H9 (cell line): ENCODE data around the gene TMA7. TPM values are rescaled to one million over a fixed set of nuclear protein-coding genes. Genes with fewer than 3 reads are reported as not detected.

Experiments used
- DNase-seq: peaks from one replicate; pipeline ENCODE4 v3.0.0-alpha.2; 2017
- H2AFZ ChIP-seq: one replicate; pipeline ENCODE4 v1.6.1; 2013; ENCODE audit warnings: mild to moderate bottlenecking, low read length, control low read depth, moderate library complexity
- H2AK5ac ChIP-seq: 2 replicates; pipeline ENCODE4 v1.6.1; 2013; ENCODE audit warnings: low read length, control low read depth, mixed read lengths; ENCODE audit not compliant: insufficient read length
- H2BK120ac ChIP-seq: one replicate; pipeline ENCODE4 v1.6.1; 2013; ENCODE audit warnings: low read depth, mild to moderate bottlenecking, low read length, control low read depth, inconsistent platforms; ENCODE audit not compliant: poor library complexity, severe bottlenecking
- H2BK12ac ChIP-seq: 2 replicates; pipeline ENCODE4 v1.6.1; 2013; ENCODE audit warnings: low read length, control low read depth, mixed read lengths, low read depth; ENCODE audit not compliant: insufficient read length
- H2BK15ac ChIP-seq: 2 replicates; pipeline ENCODE4 v1.6.1; 2013; ENCODE audit warnings: low read depth, low read length, control low read depth
- H2BK20ac ChIP-seq: one replicate; pipeline ENCODE4 v1.6.1; 2013; ENCODE audit warnings: low read depth, mild to moderate bottlenecking, low read length, control low read depth, inconsistent platforms; ENCODE audit not compliant: poor library complexity, severe bottlenecking
- H2BK5ac ChIP-seq: 2 replicates; pipeline ENCODE4 v1.6.1; 2013; ENCODE audit warnings: low read length, control low read depth, mixed read lengths; ENCODE audit not compliant: insufficient read length
- H3K14ac ChIP-seq: 2 replicates; pipeline ENCODE4 v1.6.1; 2013; ENCODE audit warnings: low read length, control low read depth; ENCODE audit not compliant: insufficient read depth
- H3K18ac ChIP-seq: 2 replicates; pipeline ENCODE4 v1.6.1; 2013; ENCODE audit warnings: low read depth, mild to moderate bottlenecking, mixed read lengths, low read length, control low read depth; ENCODE audit not compliant: insufficient read length
- H3K23ac ChIP-seq: 2 replicates; pipeline ENCODE4 v1.6.1; 2013; ENCODE audit warnings: low read length, control low read depth, mixed read lengths, low read depth; ENCODE audit not compliant: insufficient read length
- H3K23me2 ChIP-seq: 2 replicates; pipeline ENCODE4 v1.6.1; 2013; ENCODE audit warnings: low read depth, mild to moderate bottlenecking, mixed read lengths, low read length, control low read depth; ENCODE audit not compliant: insufficient read length, poor library complexity, severe bottlenecking
- H3K27ac ChIP-seq: 2 replicates; pipeline ENCODE4 v1.5.1; 2013; ENCODE audit warnings: low read length, control low read depth, mixed read lengths, low read depth; ENCODE audit not compliant: insufficient read length
- H3K27me3 ChIP-seq: 2 replicates; pipeline ENCODE4 v1.6.1; 2013; ENCODE audit warnings: low read length, control low read depth, inconsistent platforms; ENCODE audit not compliant: insufficient read depth
- H3K4ac ChIP-seq: 2 replicates; pipeline ENCODE4 v1.6.1; 2013; ENCODE audit warnings: low read depth, mild to moderate bottlenecking, control low read depth, inconsistent platforms, low read length, moderate library complexity
- H3K4me1 ChIP-seq: 2 replicates; pipeline ENCODE4 v1.6.1; 2013; ENCODE audit warnings: low read length, control low read depth, inconsistent platforms; ENCODE audit not compliant: insufficient read depth
- H3K4me2 ChIP-seq: 2 replicates; pipeline ENCODE4 v1.6.1; 2013; ENCODE audit warnings: low read length, control low read depth, mixed read lengths; ENCODE audit not compliant: insufficient read length, insufficient read depth
- H3K56ac ChIP-seq: 2 replicates; pipeline ENCODE4 v1.6.1; 2013; ENCODE audit warnings: low read depth, mild to moderate bottlenecking, mixed read lengths, low read length, control low read depth; ENCODE audit not compliant: insufficient read length
- H3K79me1 ChIP-seq: 2 replicates; pipeline ENCODE4 v1.6.1; 2013; ENCODE audit warnings: low read depth, mild to moderate bottlenecking, moderate library complexity, low read length, control low read depth, inconsistent platforms; ENCODE audit not compliant: insufficient read depth, poor library complexity, severe bottlenecking
- H3K79me2 ChIP-seq: 2 replicates; pipeline ENCODE4 v1.6.1; 2013; ENCODE audit warnings: low read length, control low read depth, inconsistent platforms; ENCODE audit not compliant: insufficient read depth
- H3K9ac ChIP-seq: 2 replicates; pipeline ENCODE4 v1.6.1; 2013; ENCODE audit warnings: low read length, control low read depth, mixed read lengths; ENCODE audit not compliant: insufficient read length; ENCODE audit errors: extremely low read depth
- H3K9me3 ChIP-seq: one replicate; pipeline ENCODE4 v1.6.1; 2013; ENCODE audit warnings: low read depth, low read length, inconsistent platforms; ENCODE audit not compliant: control insufficient read depth
- H3T11ph ChIP-seq: one replicate; pipeline ENCODE4 v1.6.1; 2013; ENCODE audit warnings: mild to moderate bottlenecking, low read length, control low read depth, inconsistent platforms
- H4K20me1 ChIP-seq: one replicate; pipeline ENCODE4 v1.6.1; 2013; ENCODE audit not compliant: control insufficient read depth, insufficient read length, insufficient read depth
- H4K5ac ChIP-seq: 2 replicates; pipeline ENCODE4 v1.6.1; 2013; ENCODE audit warnings: low read depth, mild to moderate bottlenecking, mixed read lengths, low read length, control low read depth; ENCODE audit not compliant: insufficient read length
- H4K8ac ChIP-seq: replicated peaks from 2 replicates; pipeline ENCODE4 v1.6.1; 2013; ENCODE audit warnings: low read length, control low read depth, mixed read lengths, low read depth; ENCODE audit not compliant: insufficient read length
- H4K91ac ChIP-seq: 2 replicates; pipeline ENCODE4 v1.6.1; 2013; ENCODE audit warnings: low read depth, mild to moderate bottlenecking, moderate library complexity, mixed read lengths, low read length, control low read depth; ENCODE audit not compliant: insufficient read length
- H3K27ac Mint-ChIP-seq, 3 experiments: 2 replicates in 2 of 3; 3 replicates in 1 of 3; pipeline ENCODE4 v1.8.0; 2020 to 2021; ENCODE audit warnings: mixed read lengths in 3 of 3, mild to moderate bottlenecking in 1 of 3, moderate library complexity in 1 of 3
- H3K27me3 Mint-ChIP-seq: 2 replicates; pipeline ENCODE4 v1.8.0; 2021; ENCODE audit warnings: low read depth, mild to moderate bottlenecking, moderate library complexity, mixed read lengths
- H3K36me3 Mint-ChIP-seq, 3 experiments: 2 replicates in 2 of 3; 3 replicates in 1 of 3; pipeline ENCODE4 v1.8.0; 2020 to 2021; ENCODE audit warnings: low read depth in 3 of 3, mixed read lengths in 3 of 3; ENCODE audit not compliant: insufficient read depth in 1 of 3
- H3K4me1 Mint-ChIP-seq, 2 experiments: 2 replicates each; pipeline ENCODE4 v1.8.0; 2020; ENCODE audit warnings: mixed read lengths in 2 of 2
- H3K4me3 Mint-ChIP-seq, 2 experiments: 2 replicates in 1 of 2; 3 replicates in 1 of 2; pipeline ENCODE4 v1.8.0; 2020 to 2021; ENCODE audit warnings: mild to moderate bottlenecking in 2 of 2, mixed read lengths in 2 of 2, moderate library complexity in 1 of 2
- H3K9me3 Mint-ChIP-seq, 2 experiments: 2 replicates in 1 of 2; 3 replicates in 1 of 2; pipeline ENCODE4 v1.8.0; 2020; ENCODE audit warnings: mild to moderate bottlenecking in 2 of 2, mixed read lengths in 2 of 2, moderate library complexity in 1 of 2
- WGBS: extraction: QIAGEN DNeasy Blood & Tissue Kit; methylation state at CpG from one replicate; pipeline ENCODE4 v1.1.7; 2013; ENCODE audit warnings: missing lambda C conversion rate, low lambda C conversion rate, mixed read lengths; ENCODE audit not compliant: insufficient read length; ENCODE audit errors: extremely low coverage; 5-methylcytosine and 5-hydroxymethylcytosine counted together
- total RNA-seq: library from RNA; stranded (reverse); gene quantifications from 2 replicates; pipeline ENCODE4 v1.2.1, GENCODE V29; 2021
- TF ChIP-seq, protein P1 (sequence below): fragments of 200-600 bp; sonication (generic); conservative IDR thresholded peaks from 3 replicates; pipeline ENCODE4 v1.8.0; 2021; ENCODE audit warnings: antibody characterized with exemption, mild to moderate bottlenecking

TMA7 gene
- total RNA-seq, 1 experiment from 2014 or later, result 305 TPM

DNA sequence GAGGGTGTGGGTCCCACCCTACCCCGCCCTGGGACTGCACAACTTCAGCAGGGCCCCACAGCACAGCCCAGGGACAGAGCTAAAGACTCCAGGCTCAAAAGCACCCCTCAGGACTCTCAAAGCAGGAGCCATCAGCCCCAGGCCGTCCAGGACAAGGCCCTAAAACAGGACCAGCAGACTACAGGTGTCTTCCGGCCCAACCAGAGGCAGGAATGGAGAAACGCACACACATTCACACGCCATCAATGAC lies 32.5 kb downstream of the TMA7 start:
- no peaks in the 10 kb centered on the region for H3K9me3 ChIP-seq
- WGBS, result no CpG with 5 or more reads among the region's 5 CpGs
- H4K20me1 ChIP-seq, result no peaks in the 10 kb centered on the region
- no peaks in the 10 kb centered on the region for H3K79me1 ChIP-seq
- H2AFZ ChIP-seq, result no peak overlapping the region
- no peak overlapping the region for H3K23ac ChIP-seq
- H2BK12ac ChIP-seq, result peak overlapping the region; percentile 0
- no peak for DNase-seq
- peak overlapping the region; percentile 45 for H4K5ac ChIP-seq
- no peak overlapping the region; the same call in 1 of the 2 replicates for H3K4ac ChIP-seq
- H3K9ac ChIP-seq, result peak overlapping the region; percentile 84
- H3K36me3 Mint-ChIP-seq, result peaks cover 14 to 24% (median 22%) of the 10 kb centered on the region in 3 experiments
- TF ChIP-seq, protein P1, sequence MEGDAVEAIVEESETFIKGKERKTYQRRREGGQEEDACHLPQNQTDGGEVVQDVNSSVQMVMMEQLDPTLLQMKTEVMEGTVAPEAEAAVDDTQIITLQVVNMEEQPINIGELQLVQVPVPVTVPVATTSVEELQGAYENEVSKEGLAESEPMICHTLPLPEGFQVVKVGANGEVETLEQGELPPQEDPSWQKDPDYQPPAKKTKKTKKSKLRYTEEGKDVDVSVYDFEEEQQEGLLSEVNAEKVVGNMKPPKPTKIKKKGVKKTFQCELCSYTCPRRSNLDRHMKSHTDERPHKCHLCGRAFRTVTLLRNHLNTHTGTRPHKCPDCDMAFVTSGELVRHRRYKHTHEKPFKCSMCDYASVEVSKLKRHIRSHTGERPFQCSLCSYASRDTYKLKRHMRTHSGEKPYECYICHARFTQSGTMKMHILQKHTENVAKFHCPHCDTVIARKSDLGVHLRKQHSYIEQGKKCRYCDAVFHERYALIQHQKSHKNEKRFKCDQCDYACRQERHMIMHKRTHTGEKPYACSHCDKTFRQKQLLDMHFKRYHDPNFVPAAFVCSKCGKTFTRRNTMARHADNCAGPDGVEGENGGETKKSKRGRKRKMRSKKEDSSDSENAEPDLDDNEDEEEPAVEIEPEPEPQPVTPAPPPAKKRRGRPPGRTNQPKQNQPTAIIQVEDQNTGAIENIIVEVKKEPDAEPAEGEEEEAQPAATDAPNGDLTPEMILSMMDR, result no peak
- H3K79me2 ChIP-seq, result no peaks in the 10 kb centered on the region; the same call in 1 of the 2 replicates
- H2BK20ac ChIP-seq, result no peak overlapping the region
- peak overlapping the region; percentile 75 for H3K27ac ChIP-seq
- H3K4me3 Mint-ChIP-seq, result peak overlapping the region; percentile 84 to 88
- peak overlapping the region; percentile 4 for H3K56ac ChIP-seq
- H3K18ac ChIP-seq, result peak overlapping the region; percentile 97
- peak overlapping the region; percentile 30 for H2BK5ac ChIP-seq
- no peaks in the 10 kb centered on the region; a peak in 1 of 5 replicates for H3K9me3 Mint-ChIP-seq
- H3K27me3 Mint-ChIP-seq, result no peaks in the 10 kb centered on the region; the same call in 1 of the 2 replicates
- H2BK15ac ChIP-seq, result no peak overlapping the region
- no peak overlapping the region for H4K8ac ChIP-seq
- peak overlapping the region; percentile 67 for H3K4me2 ChIP-seq
- peak overlapping the region; percentile 21 for H4K91ac ChIP-seq
- peaks cover 7% of the 10 kb centered on the region; the same call in 1 of the 2 replicates for H3K4me1 ChIP-seq
- peak overlapping the region; percentile 97 for H3K14ac ChIP-seq
- H2AK5ac ChIP-seq, result no peak overlapping the region
- peaks cover 31 to 37% of the 10 kb centered on the region in 2 experiments for H3K4me1 Mint-ChIP-seq
- H3K27ac Mint-ChIP-seq, result peak overlapping the region; percentile 98 to 99 (median 99)
- H3K27me3 ChIP-seq, result no peaks in the 10 kb centered on the region
- H3K23me2 ChIP-seq, result peaks cover 5% of the 10 kb centered on the region
- H3T11ph ChIP-seq, result no peak overlapping the region
- H2BK120ac ChIP-seq, result no peak overlapping the region
